HG03432 (cell line): ENCODE measurements around the gene B3GALT4.

ENCODE experiments used
- ATAC-seq: cut with Tn5 transposase; IDR thresholded peaks from one replicate; pipeline ENCODE4 v1.9.1; 2021; ENCODE audit warnings: mild to moderate bottlenecking, moderate library complexity; ENCODE audit not compliant: unreplicated experiment

B3GALT4 gene

GRCh38 chr6:33313709-33314514 is 37.0 kb downstream of the B3GALT4 start, which contains the start of gene TAPBP:
Gene TAPBP (minus strand): TSS chr6:33314078. CDS start chr6:33314041, 37 bp downstream.
- ATAC-seq: peak; percentile 34

DNA sequence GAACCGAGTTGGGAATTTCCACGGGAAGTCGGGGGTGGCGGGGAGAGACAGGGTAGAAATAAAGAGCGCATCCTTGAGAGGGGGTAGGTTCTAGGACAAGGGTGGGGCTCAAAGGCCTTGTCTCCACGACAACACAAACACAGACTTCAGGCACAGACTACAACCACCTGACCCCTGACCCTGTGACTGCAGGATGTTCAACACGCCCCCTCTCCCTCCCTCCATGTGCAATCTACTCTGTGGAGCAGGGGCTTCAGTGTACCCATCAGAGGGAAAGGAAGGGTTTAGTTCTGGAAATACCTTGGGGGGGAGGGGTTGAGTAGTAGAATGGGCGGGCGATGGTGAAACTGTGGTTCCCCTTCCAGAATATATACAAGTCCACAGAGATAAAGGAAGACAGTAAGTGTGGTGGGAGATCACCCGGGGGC is 37.6 kb downstream of the B3GALT4 start:
- no peak for ATAC-seq

DNA sequence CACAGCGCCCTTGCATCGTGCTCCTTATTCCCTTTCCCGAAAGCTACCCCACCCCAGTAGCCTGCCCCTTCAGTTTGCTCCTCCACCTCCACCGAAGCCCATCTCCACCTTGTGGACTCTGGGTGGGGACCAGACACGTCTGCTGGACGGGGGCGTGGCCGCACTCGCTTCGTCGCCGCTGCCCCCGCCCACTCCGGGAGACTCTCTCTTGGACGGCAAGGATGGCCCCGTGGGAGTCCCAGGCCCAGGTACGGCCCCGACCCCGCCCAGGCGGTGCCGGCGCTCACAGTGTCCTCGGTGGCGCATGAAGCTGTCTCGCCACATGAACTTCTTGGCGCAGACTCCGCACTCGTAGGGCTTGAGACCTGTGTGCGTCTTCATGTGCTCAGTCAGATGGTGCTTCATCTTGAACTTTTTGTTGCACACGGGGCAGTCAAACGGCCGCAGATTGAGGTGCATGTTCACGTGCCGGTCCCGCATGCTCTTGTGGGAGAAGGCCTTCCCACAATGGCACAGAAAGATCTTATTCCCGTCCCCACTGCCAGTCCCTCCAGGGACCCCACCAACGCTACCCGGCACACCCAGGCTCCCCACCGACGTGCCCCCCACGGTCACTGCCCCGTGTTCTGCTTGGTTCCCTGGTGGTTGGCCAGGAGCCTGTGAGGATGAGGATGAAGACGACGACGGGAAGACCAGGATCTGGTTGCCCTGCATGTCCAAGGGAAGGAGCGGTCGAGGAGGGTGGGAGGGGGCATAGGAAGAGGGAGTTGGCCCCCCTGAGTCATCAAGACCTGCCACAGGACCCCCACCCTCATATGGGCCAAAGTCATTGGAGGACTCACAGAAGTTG is 38.2 kb downstream of the B3GALT4 start:
- no peak for ATAC-seq

DNA sequence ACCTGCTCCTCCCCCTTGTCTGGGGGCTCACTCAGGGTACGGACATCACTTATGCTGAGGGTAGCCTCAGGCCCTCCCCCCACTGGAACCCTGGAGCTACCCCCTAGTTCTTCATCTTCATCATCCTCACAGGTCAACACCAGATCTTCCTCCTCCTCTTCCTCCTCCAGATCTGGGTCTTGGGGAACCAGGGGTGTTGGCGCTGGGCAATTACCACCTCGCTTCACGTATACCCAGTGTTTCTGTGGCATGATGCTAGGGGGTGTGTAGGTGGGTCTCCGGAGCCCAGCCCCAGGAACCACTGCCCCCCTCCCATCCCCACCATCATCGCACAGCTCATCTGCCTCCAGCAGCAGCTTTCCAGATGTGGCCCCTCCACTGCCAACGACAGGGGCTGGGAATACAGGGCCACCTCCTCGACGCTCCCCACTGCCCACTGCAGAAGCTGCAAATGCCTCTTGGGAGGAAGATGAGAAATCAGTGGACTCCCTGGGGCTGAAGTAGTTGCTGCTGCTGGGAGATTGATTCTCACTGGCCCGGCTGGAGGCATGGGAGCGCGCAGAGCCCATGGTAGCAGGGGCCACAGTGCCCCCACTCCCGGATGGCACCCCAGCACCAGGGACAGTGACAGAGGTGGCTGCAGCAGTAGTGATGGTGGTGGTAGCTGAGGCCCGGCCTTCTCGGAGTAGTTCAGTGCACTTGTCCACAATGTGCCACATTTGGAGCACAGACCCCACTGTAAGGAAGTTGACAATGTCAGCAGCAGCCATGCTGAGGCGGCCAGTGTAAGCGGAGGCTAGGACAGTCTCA is 39.1 kb downstream of the B3GALT4 start:
- no peak for ATAC-seq

GRCh38 chr6:33316603-33317418 is 39.9 kb downstream of the B3GALT4 start:
- ATAC-seq: no peak

DNA sequence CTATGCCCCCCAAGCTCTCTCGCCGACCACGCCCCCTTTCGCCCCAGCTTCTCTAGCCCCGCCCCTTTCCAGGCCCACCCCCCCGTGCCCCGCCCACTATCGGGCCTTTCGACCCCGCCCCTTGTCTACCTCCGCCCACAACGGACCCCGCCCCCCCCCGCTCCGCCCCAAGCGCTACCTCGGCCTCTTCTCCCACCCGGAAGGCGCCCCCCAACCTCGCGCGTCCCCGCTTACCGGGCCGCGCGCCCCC is 40.4 kb downstream of the B3GALT4 start:
- ATAC-seq: no peak

DNA sequence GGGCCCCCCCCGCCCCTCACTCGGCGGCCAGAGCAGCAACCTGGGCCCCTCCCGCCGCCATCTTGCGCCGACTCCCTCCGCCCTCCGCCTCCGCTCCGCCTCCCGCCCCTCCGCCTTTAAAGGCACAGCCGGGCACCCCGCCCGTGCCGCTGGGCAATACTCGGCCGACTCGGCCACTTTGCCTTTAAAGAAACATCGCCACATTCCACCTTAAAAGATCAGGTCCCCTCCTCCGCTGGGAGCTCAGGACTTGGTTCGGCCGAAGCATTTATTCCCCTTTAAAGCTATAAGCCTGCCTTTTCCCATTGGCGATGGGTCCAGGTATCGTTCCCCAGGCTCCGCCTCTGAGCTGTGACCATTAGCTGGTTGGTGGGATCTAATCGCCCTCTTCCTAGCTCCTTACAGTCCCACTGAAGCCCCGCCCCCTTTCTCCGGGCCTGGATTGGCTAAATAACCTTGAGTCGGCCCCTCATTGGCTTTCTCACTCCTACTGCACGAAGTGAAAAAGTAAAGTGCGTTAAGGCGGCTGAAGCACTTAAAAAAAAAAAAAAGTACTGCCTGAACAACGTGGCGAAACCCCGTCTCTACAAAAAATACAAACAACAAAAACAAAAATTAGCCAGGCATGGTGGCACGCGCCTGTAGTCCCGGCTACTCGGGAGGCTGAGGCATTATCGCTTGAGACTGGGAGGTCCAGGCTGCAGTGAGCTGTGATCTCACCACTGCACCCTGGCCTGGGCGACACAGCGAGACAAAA is 40.9 kb downstream of the B3GALT4 start, which contains the start of gene ZBTB22:
Gene ZBTB22 (minus strand): TSS at position 76 of the 757 bp plus-strand sequence. CDS start 828 bp downstream, outside the sequence.
- peak; percentile 50 for ATAC-seq

GRCh38 chr6:33318426-33319073 is 41.6 kb downstream of the B3GALT4 start:
- no peak for ATAC-seq

GRCh38 chr6:33319939-33320314 is 43.0 kb downstream of the B3GALT4 start:
- ATAC-seq: no peak

DNA sequence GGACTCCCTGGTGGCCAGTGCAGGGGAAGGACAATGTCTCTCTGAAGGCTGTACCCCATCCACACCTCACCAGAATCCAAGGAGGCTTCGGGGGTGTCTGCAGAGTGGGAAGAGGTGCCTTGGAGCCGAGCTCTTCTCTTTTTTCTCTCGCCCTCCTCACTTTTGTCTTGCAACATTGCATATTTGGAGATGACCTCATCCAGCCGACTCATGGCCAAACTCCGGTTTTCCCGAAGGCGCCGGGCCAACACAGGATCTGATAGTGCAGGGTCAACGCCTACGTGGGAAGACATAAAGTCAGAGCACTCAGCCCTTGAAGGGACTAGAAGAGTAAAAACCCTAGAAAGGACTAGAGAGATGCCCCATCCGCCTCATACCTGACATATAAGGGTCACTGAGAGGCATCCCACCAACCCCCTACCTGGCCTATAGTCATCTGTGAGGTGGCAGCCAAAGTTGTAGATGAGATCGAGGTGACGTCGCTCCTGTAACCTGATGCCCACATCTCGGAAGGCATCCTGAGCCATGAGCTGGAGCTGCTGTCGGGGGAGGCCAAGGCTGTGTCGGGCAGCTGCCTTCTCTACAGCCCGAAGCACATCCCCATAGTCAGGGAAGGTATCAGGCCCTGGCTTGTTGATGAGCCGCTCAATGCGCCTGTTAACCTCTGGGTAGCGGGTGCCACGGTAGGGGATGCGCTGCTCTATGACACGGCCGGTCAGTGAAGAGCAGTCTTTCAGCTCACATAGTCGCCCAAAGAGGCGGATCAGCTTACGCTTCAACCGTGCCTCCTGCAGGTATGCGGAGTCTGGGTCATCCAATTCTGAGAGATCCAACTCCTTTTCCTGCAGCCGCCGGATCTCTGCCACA is 43.6 kb downstream of the B3GALT4 start:
- no peak for ATAC-seq

DNA sequence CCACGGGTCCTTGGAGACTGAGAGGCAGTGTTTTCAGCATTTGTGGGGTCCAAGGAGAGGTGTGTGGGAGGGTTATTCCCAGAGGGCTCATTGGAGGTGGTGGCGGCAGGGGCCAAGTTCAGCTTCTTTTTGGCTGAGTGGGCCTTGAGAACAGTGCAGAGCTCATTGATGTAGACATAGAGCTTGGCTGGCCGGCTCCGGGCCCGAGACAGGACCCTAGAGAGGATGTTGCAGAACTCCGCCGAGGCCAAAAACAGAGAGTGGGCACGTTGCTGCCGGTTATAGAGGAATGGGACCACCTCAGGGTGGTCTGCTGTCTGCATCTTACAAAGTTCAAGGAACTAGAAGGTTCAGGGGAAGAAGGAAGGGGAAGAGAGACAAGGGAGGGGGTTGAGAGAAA is 44.3 kb downstream of the B3GALT4 start:
- ATAC-seq: no peak

DNA sequence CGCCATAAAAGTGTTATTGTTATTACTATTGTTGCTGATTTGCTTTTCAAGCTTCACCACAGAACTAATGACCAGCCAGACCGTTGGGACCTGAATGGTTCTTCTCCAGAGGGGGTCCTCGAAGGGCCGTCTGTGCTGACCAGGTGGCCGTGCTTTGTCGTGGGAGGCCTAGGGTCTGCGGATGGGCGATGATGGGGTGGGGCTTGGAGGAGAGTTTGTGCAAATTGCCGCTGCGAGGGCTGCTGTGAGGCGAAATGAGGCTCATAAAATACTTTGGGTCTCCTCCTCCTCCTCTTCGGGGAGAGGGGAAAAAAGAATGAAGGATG is 46.7 kb downstream of the B3GALT4 start:
- no peak for ATAC-seq

DNA sequence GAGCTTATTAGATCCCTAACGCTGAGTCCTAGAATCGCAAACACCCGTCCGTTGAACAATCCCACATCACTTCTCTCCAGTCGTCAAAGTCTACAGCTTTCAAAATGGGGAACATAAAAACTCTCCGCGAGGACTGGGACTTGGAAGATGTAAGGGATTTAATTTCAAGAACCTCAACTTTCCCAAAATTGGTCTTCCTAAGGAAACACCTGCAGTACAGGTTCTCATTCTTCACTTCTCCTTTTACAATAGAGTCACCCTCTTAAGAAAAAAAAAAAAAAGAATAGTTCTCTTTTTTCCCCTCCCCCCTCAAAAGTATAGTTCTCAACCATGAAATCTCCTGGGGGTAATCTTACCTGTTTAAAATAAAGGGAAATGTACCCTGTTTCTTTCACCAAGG is 47.2 kb downstream of the B3GALT4 start:
- no peak for ATAC-seq
